Left ventricle myocardium superior (tissue), 1 donor: ENCODE data around the gene NSUN5. TPM values are rescaled to one million over a fixed set of nuclear protein-coding genes. Genes with fewer than 3 reads are reported as not detected.
"Not testable (repeated sequence)": the region's sequence is repeated elsewhere in the genome, so short reads cannot be mapped to it uniquely, and the experiment has no call there.

Source experiments
- ATAC-seq: fragments of 200-7000 bp; cut with Tn5 transposase; one replicate; pipeline ENCODE4 v1.9.1; 2020; ENCODE audit warnings: mild to moderate bottlenecking, moderate library complexity
- DNase-seq: peaks from one replicate; pipeline ENCODE4 v3.0.0-alpha.2; 2020
- intact Hi-C: fragments of 100-400 bp; cut with micrococcal nuclease; formaldehyde crosslinking; loops from one replicate; pipeline ENCODE4 v1.11.0; 2022
- total RNA-seq: library from RNA; stranded (reverse); fragmentation: NEBNext Ultra II Directional; extraction: Animal tissue kit (Norgen Biotek cat#: 25700); gene quantifications from one replicate; pipeline ENCODE4 v1.2.1, GENCODE V29; 2021
- donor health status: DM: no; HTN: yes; CAD: no; lungs with severe emphysema.

Gene NSUN5
- total RNA-seq, 1 donor from 2014 or later: 19.6 TPM

- peak; percentile 68 for ATAC-seq
- intact Hi-C loops: no loop called here
- no peak for DNase-seq
Measured at GRCh38 chr7:73329861-73330581, 21.4 kb upstream of the NSUN5 start.

- intact Hi-C loops: no loop called here
- ATAC-seq (no peak), DNase-seq (no peak)
Measured at GRCh38 chr7:73328696-73329095, 20.1 kb upstream of the NSUN5 start.

- ATAC-seq, intact Hi-C loops, DNase-seq: not testable (repeated sequence)
Measured at GRCh38 chr7:73327922-73328321, 19.3 kb upstream of the NSUN5 start, which contains the start of the genes FKBP6 and TRIM50. FKBP6 (plus strand) TSS chr7:73328161; CDS start chr7:73328429, 268 bp downstream. TRIM50 (minus strand) TSS chr7:73328082; CDS start chr7:73324787, 3,295 bp downstream.

GRCh38 chr7:73327449-73327848 is 18.8 kb upstream of the NSUN5 start:
- ATAC-seq, intact Hi-C loops: not testable (repeated sequence)

DNA sequence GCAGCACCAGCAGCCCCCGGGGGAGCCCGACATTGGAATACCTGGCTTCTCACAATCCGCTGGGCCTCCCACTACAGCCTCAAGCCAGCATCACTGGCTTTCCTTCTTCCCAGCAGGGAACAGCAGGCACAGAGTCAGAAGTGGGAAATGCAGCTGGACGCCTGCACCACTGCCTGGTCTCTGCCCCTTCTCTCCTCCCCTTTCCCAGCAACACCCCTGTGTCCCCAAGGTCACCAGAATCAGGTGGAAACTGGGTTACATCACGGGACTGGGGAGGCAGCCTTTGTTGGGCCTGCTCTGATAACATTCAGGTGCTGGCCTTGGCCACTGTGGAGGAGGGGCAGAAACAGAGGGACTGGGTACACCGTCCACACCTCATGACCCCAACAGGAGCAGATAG is 16.8 kb upstream of the NSUN5 start:
- ATAC-seq, DNase-seq, intact Hi-C loops: not testable (repeated sequence)

More at GRCh38 chr7:73327449-73327848, 18.8 kb upstream of the NSUN5 start:
- DNase-seq: not testable (repeated sequence)

GRCh38 chr7:73324081-73324845 is 15.6 kb upstream of the NSUN5 start:
- peak; percentile 64 for DNase-seq
- peak; percentile 78 for ATAC-seq
- intact Hi-C loops: not testable (repeated sequence)

GRCh38 chr7:73323434-73324080 is 14.9 kb upstream of the NSUN5 start:
- ATAC-seq, intact Hi-C loops, DNase-seq: not testable (repeated sequence)

DNA sequence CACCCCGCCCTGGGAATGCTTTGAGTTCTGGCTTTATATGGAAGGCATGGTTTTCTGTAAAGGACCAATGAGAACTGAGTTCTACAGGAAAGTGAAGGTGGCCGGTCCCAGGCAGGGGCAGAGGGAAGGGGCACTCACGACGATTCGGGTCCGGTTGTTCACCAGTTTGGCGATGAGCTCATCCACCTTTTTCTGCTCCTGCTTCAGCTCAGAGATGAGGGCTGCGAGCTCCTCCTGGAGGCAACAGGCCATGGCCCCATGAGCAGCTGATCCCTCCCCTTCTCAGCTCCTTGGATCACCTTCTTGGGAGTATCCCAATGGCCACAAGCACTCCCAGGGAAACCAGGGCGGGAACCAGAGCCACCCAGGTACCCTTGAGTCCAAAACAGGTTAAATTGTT is 11.4 kb upstream of the NSUN5 start:
- ATAC-seq, DNase-seq, intact Hi-C loops: not testable (repeated sequence)

- intact Hi-C loops, DNase-seq: not testable (repeated sequence)
- ATAC-seq: peak; percentile 34
Measured at GRCh38 chr7:73319541-73319940, 10.9 kb upstream of the NSUN5 start.

GRCh38 chr7:73318656-73319204 is 10.1 kb upstream of the NSUN5 start:
- ATAC-seq, intact Hi-C loops, DNase-seq: not testable (repeated sequence)

GRCh38 chr7:73316521-73316920 is 7.9 kb upstream of the NSUN5 start:
- ATAC-seq (no peak), DNase-seq (no peak)
- intact Hi-C loops: no loop called here

DNA sequence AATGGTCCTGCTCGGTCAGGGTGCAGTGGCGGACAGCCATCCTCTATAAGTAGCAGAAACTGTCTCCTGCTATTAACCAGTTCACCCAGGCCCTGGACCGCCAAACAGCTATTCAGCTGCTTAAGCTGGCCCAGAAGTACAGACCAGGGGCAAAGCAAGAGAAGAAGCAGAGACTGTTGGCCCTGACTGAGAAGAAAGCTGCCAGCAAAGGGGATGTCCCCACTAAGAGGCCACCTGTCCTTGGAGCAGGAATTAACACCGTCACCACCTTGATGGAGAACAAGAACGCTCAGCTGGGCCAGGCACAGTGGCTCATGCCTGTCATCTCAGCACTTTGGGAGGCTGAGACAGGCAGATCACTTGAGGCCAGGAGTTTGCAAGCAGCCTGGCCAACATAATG is 5.6 kb upstream of the NSUN5 start:
- DNase-seq (no peak), ATAC-seq (no peak)
- intact Hi-C loops: no loop called here

GRCh38 chr7:73313521-73313906 is 4.9 kb upstream of the NSUN5 start:
- intact Hi-C loops: no loop called here
- no peak for ATAC-seq
- DNase-seq: no peak

GRCh38 chr7:73312831-73313520 is 4.3 kb upstream of the NSUN5 start:
- ATAC-seq: no peak
- intact Hi-C loops: no loop called here
- DNase-seq: no peak

DNA sequence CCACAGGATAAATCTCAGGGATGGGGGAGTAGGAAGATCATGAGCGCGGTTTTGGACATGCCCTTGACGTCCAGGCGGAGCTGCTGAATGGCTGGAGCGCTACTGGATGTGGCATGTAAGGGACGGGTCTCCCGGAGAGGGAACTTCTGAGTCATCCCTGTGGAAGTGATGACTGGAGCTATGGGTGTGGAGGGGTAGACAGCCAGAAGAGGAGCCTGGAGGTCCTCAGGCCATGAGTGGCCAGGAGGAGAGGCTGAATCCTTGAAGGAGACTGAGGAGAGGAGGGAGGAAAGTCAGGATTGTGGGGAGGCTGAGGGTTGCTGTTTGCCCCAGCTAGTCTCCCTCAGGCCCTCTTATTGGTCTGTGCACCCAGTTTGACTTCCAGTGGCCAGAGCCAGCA is 2.8 kb upstream of the NSUN5 start:
- DNase-seq, ATAC-seq, intact Hi-C loops: not testable (repeated sequence)

GRCh38 chr7:73308074-73308664 is 457 bp downstream of the NSUN5 start:
- intact Hi-C loops: no loop called here
- peak; percentile 39 for DNase-seq

DNA sequence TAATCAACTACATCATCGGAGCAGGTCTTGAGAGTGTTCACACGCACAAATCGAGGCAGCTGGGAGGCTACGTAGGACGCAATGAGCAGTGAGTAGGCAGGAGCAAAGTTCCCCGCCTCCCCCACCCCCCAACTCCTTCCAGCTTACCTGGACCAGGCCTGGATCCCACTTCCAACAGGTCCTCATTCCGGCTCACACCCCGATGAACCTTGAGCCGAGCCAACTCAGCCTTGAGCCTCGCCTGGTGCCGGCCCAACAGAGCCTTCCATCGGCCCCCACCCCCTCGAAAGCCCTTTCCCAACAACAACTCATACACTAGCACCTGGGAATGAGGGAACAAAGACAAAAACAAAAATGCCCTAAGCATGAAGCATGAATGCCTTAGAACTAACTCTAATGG is 1.2 kb downstream of the NSUN5 start:
- ATAC-seq (no peak), DNase-seq (no peak)
- intact Hi-C loops: no loop called here

More at GRCh38 chr7:73308074-73308664, 457 bp downstream of the NSUN5 start:
- ATAC-seq: peak; percentile 65
